ENCODE measurements around the gene PAK5. TPM values are rescaled to one million over a fixed set of nuclear protein-coding genes. Genes with fewer than 3 reads are reported as not detected.

Gene PAK5
- total and polyA plus RNA-seq, 11 donors: not detected

- H3K27ac ChIP-seq: no peak overlapping the region
- TF ChIP-seq CTCF (IDR thresholded peaks at IDR 0.05): no peak
- TF ChIP-seq POLR2A (IDR thresholded peaks at IDR 0.05): no peak
- H3K27me3 ChIP-seq: peaks cover 0 to 4% (median 0%) of the 10 kb centered on the region in 9 donors
- H3K9me3 ChIP-seq: peaks cover 0 to 7% (median 0%) of the 10 kb centered on the region in 12 donors
- intact Hi-C loops (cut with DNase I): loop anchor here in 1 of 10 donors (10.0 kb wide), 1 partner anchor 57 kb away; no protein-coding TSS in a partner anchor
- DNase-seq: no peak
- no peaks in the 10 kb centered on the region for H3K4me1 ChIP-seq
- ATAC-seq: no peak
- H3K36me3 ChIP-seq: no peaks in the 10 kb centered on the region
- no peak overlapping the region for H3K4me3 ChIP-seq
Measured at GRCh38 chr20:9628141-9628540, 210.7 kb downstream of the PAK5 start.

- Histone ChIP-seq H3K9me3 (peaks cover 0 to 11% (median 0%) of the 10 kb centered on the region in 12 donors), H3K4me1 (no peaks in the 10 kb centered on the region), H3K27ac (no peak overlapping the region), H3K36me3 (no peaks in the 10 kb centered on the region), H3K27me3 (peaks cover 0 to 12% (median 0%) of the 10 kb centered on the region in 9 donors), H3K4me3 (no peak overlapping the region)
- DNase-seq (no peak), ATAC-seq (no peak)
- TF ChIP-seq POLR2A (IDR thresholded peaks at IDR 0.05) (no peak), CTCF (IDR thresholded peaks at IDR 0.05) (no peak)
- intact Hi-C loops (cut with DNase I): loop anchor here in 1 of 10 donors (10.0 kb wide), 1 partner anchor 58 kb away; no protein-coding TSS in a partner anchor
- WGBS, 4 donors: 72 to 80% (median 77%) methylated on average over 3 of the region's 3 CpGs
Measured at GRCh38 chr20:9627219-9627618, 211.7 kb downstream of the PAK5 start.

GRCh38 chr20:9626357-9626756 is 212.5 kb downstream of the PAK5 start:
- WGBS, 4 donors: 46 to 64% (median 56%) methylated on average over 3 of the region's 3 CpGs
- TF ChIP-seq POLR2A (IDR thresholded peaks at IDR 0.05) (no peak), CTCF (IDR thresholded peaks at IDR 0.05) (no peak)
- Histone ChIP-seq H3K9me3 (peaks cover 0 to 11% (median 0%) of the 10 kb centered on the region in 12 donors), H3K27me3 (peaks cover 0 to 12% (median 0%) of the 10 kb centered on the region in 9 donors), H3K4me3 (no peak overlapping the region), H3K36me3 (no peaks in the 10 kb centered on the region), H3K27ac (no peak overlapping the region), H3K4me1 (no peaks in the 10 kb centered on the region)
- ATAC-seq: no peak
- no peak for DNase-seq
- intact Hi-C loops (cut with DNase I): loop anchor here in 1 of 10 donors (10.0 kb wide), 1 partner anchor 58 kb away; no protein-coding TSS in a partner anchor

DNA sequence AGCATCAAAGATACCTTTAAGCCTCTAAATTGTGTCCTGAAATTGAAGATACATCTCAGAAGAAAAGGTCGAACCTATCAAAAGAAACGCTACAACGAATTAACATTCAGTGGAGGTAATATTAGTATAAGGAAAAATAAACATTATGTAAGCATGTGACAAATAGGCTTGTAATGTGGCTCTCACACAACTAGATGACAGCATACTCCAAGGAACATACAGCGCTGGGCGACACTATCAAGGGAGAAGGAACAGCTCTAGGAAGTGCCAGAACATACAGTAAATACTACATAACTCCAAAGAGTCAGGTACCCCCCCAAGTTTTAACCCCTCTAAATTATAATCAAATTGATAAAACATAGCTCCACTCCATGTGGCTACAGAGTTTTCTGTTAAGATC is 220.9 kb downstream of the PAK5 start:
- intact Hi-C loops (cut with DNase I): loop anchor here (2.0 to 10.0 kb wide), 14 partner anchors 289 to 1929 kb away; no protein-coding TSS in a partner anchor
- H3K9me3 ChIP-seq: peaks cover 0 to 1% (median 0%) of the 10 kb centered on the region in 12 donors
- TF ChIP-seq POLR2A (IDR thresholded peaks at IDR 0.05) (no peak), CTCF (IDR thresholded peaks at IDR 0.05) (peak in 7 of 12 donors; percentile 12 to 46 (median 29))
- H3K36me3 ChIP-seq: no peaks in the 10 kb centered on the region
- H3K27me3 ChIP-seq: peaks cover 0 to 18% (median 4%) of the 10 kb centered on the region in 9 donors
- H3K4me3 ChIP-seq: no peak overlapping the region
- peak in 3 of 4 donors; percentile 51 to 68 (median 55) for ATAC-seq
- peaks cover 0 to 5% (median 0%) of the 10 kb centered on the region in 12 donors for H3K4me1 ChIP-seq
- WGBS, 4 donors: 69 to 80% (median 74%) methylated on average over 5 of the region's 5 CpGs
- no peak overlapping the region for H3K27ac ChIP-seq
- no peak for DNase-seq
